ENCODE data around the gene DBH. TPM values are rescaled to one million over a fixed set of nuclear protein-coding genes. Genes with fewer than 3 reads are reported as not detected.

The DBH gene
- total and polyA plus RNA-seq, 10 of the 15 experiments (the other 5 are each of a cell fraction or from before 2014, with no cell fraction given): not detected

DNA sequence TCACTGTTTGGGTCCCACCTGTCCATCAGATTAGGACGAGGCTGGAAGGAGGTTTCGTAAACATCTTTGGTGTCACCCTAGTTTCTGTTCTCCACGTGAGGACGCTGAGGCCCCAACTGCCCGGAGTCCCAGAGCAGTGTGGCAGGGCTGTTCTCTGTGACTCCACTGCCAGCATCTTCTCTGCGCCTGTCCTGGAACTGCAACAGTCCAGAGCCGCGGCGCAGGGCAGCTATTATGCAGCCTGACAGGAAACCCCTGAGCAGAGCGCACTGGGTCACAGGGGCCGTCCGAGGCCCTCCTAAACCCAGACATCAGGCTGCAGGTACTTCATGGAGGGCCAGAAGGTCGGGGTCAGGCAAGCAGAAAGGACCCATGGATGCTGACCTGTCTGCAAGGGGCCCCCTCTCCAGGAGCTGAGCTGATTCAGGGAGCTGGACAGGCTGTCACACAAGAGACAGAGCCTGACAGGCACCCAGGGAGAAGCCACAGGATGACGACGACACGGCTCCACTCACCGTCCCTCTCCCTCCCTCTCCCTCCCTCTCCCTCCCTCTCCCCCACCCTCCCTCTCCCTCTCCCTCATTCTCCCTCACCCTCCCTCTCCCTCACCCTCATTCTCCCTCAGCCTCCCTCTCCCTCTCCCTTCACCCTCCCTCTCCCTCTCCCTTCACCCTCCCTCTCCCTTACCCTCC, 31.7 kb downstream of the DBH start (continued):
- no peak for TF ChIP-seq ZBTB11 (CRISPR knock-in tag; IDR thresholded peaks at IDR 0.05)

GRCh38 chr9:133669182-133669801, 33.1 kb downstream of the DBH start:
- intact Hi-C loops (cut with micrococcal nuclease; ENCODE audit: unreplicated experiment) (no loop called here), in situ Hi-C loops (cut with MboI) (no loop called here)
- no peaks in the 10 kb centered on the region for H3K4me1 ChIP-seq (ENCODE audit: control insufficient read depth, insufficient read depth, low read length)
- no peaks in the 10 kb centered on the region for H3K79me2 ChIP-seq (ENCODE audit: control insufficient read depth, insufficient read depth, low read length)
- no peak for FAIRE-seq
- H3K27me3 ChIP-seq (replicated peaks in 1 of 2; ENCODE audit: control insufficient read depth in 2 of 2, insufficient read depth in 2 of 2, low read length in 1 of 2): no peaks in the 10 kb centered on the region; a peak in 1 of 4 replicates
- ChIA-PET POLR2A (no interaction called here), SMC1A (ENCODE audit: uncharacterized antibody, unreplicated experiment) (no interaction called here), RAD21 (ENCODE audit: unreplicated experiment) (no interaction called here), CTCF (no interaction called here)
- no peak overlapping the region for H3K4me2 ChIP-seq (ENCODE audit: control insufficient read depth, insufficient read depth)
- H3K27ac ChIP-seq (ENCODE audit: control insufficient read depth, insufficient read depth): no peak overlapping the region
- ATAC-seq: no peak
- no peak for DNase-seq (ENCODE audit: low read depth, low spot score)
- WGBS (ENCODE audit: insufficient coverage, insufficient replicate concordance, low lambda C conversion rate, missing lambda C conversion rate): 33% methylated on average over 14 of the region's 16 CpGs
- no peak overlapping the region for H3K9ac ChIP-seq (ENCODE audit: control insufficient read depth, insufficient read depth, low read length)
- no TSS peak for BruUV-seq (replicated peaks)
- H3K9me3 ChIP-seq (replicated peaks; ENCODE audit: control insufficient read depth, insufficient read depth, low read length): no peaks in the 10 kb centered on the region
- H3K36me3 ChIP-seq (ENCODE audit: control insufficient read depth in 2 of 2, insufficient read depth in 2 of 2, low read length in 1 of 2): no peaks in the 10 kb centered on the region
- no peak overlapping the region for H3K4me3 ChIP-seq
- no peaks in the 10 kb centered on the region for H4K20me1 ChIP-seq (ENCODE audit: control insufficient read depth, insufficient read depth)
- H2AFZ ChIP-seq (ENCODE audit: control insufficient read depth, low read depth, low read length): no peak overlapping the region
- TF ChIP-seq TAF1 (IDR thresholded peaks at IDR 0.05; ENCODE audit: borderline replicate concordance, low read depth, low read length) (no peak), RAD51 (IDR thresholded peaks at IDR 0.05) (no peak), MEF2A (IDR thresholded peaks at IDR 0.05; ENCODE audit: insufficient read depth, low read depth, low read length) (no peak), ATF7 (IDR thresholded peaks at IDR 0.05; ENCODE audit: low read depth) (no peak), ZBTB11 (CRISPR knock-in tag; IDR thresholded peaks at IDR 0.05) (no peak), SP1 (IDR thresholded peaks at IDR 0.05; ENCODE audit: low read depth, low read length) (no peak), ZNF24 (IDR thresholded peaks at IDR 0.05) (no peak), IRF5 (IDR thresholded peaks at IDR 0.05; ENCODE audit: borderline replicate concordance) (no peak), DPF2 (IDR thresholded peaks at IDR 0.05) (no peak)
- TF ChIP-seq, protein P1, sequence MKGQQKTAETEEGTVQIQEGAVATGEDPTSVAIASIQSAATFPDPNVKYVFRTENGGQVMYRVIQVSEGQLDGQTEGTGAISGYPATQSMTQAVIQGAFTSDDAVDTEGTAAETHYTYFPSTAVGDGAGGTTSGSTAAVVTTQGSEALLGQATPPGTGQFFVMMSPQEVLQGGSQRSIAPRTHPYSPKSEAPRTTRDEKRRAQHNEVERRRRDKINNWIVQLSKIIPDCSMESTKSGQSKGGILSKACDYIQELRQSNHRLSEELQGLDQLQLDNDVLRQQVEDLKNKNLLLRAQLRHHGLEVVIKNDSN (IDR thresholded peaks at IDR 0.05; ENCODE audit: borderline replicate concordance, extremely low read length, insufficient read depth, low read depth, low read length): no peak
- TF ChIP-seq, protein P2, sequence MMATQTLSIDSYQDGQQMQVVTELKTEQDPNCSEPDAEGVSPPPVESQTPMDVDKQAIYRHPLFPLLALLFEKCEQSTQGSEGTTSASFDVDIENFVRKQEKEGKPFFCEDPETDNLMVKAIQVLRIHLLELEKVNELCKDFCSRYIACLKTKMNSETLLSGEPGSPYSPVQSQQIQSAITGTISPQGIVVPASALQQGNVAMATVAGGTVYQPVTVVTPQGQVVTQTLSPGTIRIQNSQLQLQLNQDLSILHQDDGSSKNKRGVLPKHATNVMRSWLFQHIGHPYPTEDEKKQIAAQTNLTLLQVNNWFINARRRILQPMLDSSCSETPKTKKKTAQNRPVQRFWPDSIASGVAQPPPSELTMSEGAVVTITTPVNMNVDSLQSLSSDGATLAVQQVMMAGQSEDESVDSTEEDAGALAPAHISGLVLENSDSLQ (IDR thresholded peaks at IDR 0.05): no peak
